Measurements from ENCODE around the gene CALHM4. TPM values are rescaled to one million over a fixed set of nuclear protein-coding genes. Genes with fewer than 3 reads are reported as not detected.

Gene CALHM4
- total RNA-seq, 2 experiments from 2014 or later, result not detected

- Histone ChIP-seq H3K27ac (ENCODE audit: low read depth, low read length, poor library complexity, severe bottlenecking) (no peak overlapping the region), H3K36me3 (ENCODE audit: insufficient read depth, low read length) (no peaks in the 10 kb centered on the region), H3K9me2 (ENCODE audit: insufficient read depth, low read length) (no peaks in the 10 kb centered on the region), H2AFZ (ENCODE audit: low read length) (no peak overlapping the region), H3K4me1 (ENCODE audit: insufficient read depth, low read length, poor library complexity, severe bottlenecking) (peaks cover 2% of the 10 kb centered on the region), H3K4me3 (ENCODE audit: low read depth, low read length, poor library complexity, severe bottlenecking) (no peak overlapping the region), H3K4me2 (ENCODE audit: low read length) (no peak overlapping the region), H3K79me2 (ENCODE audit: insufficient read depth, low read depth, low read length) (no peaks in the 10 kb centered on the region), H4K20me1 (ENCODE audit: insufficient read depth, low read length) (no peaks in the 10 kb centered on the region), H3K9me3 (ENCODE audit: low read length) (no peaks in the 10 kb centered on the region)
- no peak for DNase-seq (ENCODE audit: low spot score)
- intact Hi-C loops (cut with micrococcal nuclease; ENCODE audit: unreplicated experiment), result no loop called here
- POLR2A ChIA-PET, result interaction anchor here (0.9 to 1.1 kb wide), 2 partner anchors 10 to 287 kb away, joined by 3 to 5 read pairs; partner anchors contain the start of gene CALHM4
- CTCF ChIA-PET (ENCODE audit: unreplicated experiment), result interaction anchor here (0.9 to 1.4 kb wide), 2 partner anchors 293 to 295 kb away, joined by 3 read pairs; no protein-coding TSS in a partner anchor
- BruUV-seq (replicated peaks), result no TSS peak
- TF ChIP-seq CTCF (conservative IDR thresholded peaks at IDR 0.05; ENCODE audit: low read length), result no peak
- no peak for TF ChIP-seq EZH2phosphoT487 (IDR thresholded peaks at IDR 0.05; ENCODE audit: borderline replicate concordance, low read depth, low read length)
These were observed 10.3 kb downstream of the CALHM4 start for GRCh38 chr6:116563830-116564229.

GRCh38 chr6:116564311-116564710 lies 10.8 kb downstream of the CALHM4 start:
- intact Hi-C loops (cut with micrococcal nuclease; ENCODE audit: unreplicated experiment), result no loop called here
- no peak for DNase-seq (ENCODE audit: low spot score)
- Histone ChIP-seq H3K9me2 (ENCODE audit: insufficient read depth, low read length) (no peaks in the 10 kb centered on the region), H4K20me1 (ENCODE audit: insufficient read depth, low read length) (no peaks in the 10 kb centered on the region), H3K36me3 (ENCODE audit: insufficient read depth, low read length) (no peaks in the 10 kb centered on the region), H2AFZ (ENCODE audit: low read length) (no peak overlapping the region), H3K4me1 (ENCODE audit: insufficient read depth, low read length, poor library complexity, severe bottlenecking) (peaks cover 7% of the 10 kb centered on the region), H3K4me3 (ENCODE audit: low read depth, low read length, poor library complexity, severe bottlenecking) (no peak overlapping the region), H3K4me2 (ENCODE audit: low read length) (no peak overlapping the region), H3K9me3 (ENCODE audit: low read length) (no peaks in the 10 kb centered on the region), H3K27ac (ENCODE audit: low read depth, low read length, poor library complexity, severe bottlenecking) (no peak overlapping the region), H3K79me2 (ENCODE audit: insufficient read depth, low read depth, low read length) (0 out of 2 replicates have a peak, but pooled peaks cover under 1% of the 10 kb centered on the region)
- BruUV-seq (replicated peaks), result no TSS peak
- no peak for TF ChIP-seq CTCF (conservative IDR thresholded peaks at IDR 0.05; ENCODE audit: low read length)
- TF ChIP-seq EZH2phosphoT487 (IDR thresholded peaks at IDR 0.05; ENCODE audit: borderline replicate concordance, low read depth, low read length), result no peak
- ChIA-PET CTCF (ENCODE audit: unreplicated experiment) (no interaction called here), POLR2A (interaction anchor here (0.9 kb wide), 1 partner anchor 11 kb away, joined by 5 read pairs; the partner anchor contains the start of gene CALHM4)
